Activated naive CD8-positive, alpha-beta T cell treated with anti-CD3 and anti-CD28 coated beads, Interleukin-2, amount 50 U/mL, for 16 hours (primary cell): ENCODE data around the gene SMG9.

Experiments used
- DNase-seq: peaks from one replicate; pipeline ENCODE4 v3.0.0-alpha.2; 2020; ENCODE audit warnings: low read depth, low spot score

The SMG9 gene

GRCh38 chr19:43754503-43755255 is at the start of gene SMG9:
SMG9 (minus strand) TSS chr19:43754962; CDS start chr19:43750741, 4,221 bp downstream.
- peak; percentile 94 for DNase-seq

DNA sequence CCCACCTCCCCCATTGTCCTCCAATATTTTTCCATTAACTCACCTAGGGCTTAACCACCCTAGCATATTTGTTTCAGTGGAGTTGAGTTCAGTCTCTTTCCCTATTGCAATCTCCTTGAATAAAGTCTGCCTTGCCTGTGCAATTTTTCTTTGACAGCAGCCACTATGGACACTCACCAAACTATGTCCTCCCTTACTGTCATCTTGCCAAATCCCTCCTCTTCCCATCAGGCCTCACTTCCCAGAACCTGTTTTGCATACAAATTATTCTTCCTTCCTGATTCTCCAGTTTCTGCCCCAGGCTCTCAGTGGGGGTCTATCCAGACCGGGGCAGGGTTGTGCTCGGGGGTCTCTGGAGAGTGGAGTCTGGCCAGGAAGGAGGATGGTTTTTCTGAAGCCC is 49.7 kb upstream of the SMG9 start:
- DNase-seq, result no peak

DNA sequence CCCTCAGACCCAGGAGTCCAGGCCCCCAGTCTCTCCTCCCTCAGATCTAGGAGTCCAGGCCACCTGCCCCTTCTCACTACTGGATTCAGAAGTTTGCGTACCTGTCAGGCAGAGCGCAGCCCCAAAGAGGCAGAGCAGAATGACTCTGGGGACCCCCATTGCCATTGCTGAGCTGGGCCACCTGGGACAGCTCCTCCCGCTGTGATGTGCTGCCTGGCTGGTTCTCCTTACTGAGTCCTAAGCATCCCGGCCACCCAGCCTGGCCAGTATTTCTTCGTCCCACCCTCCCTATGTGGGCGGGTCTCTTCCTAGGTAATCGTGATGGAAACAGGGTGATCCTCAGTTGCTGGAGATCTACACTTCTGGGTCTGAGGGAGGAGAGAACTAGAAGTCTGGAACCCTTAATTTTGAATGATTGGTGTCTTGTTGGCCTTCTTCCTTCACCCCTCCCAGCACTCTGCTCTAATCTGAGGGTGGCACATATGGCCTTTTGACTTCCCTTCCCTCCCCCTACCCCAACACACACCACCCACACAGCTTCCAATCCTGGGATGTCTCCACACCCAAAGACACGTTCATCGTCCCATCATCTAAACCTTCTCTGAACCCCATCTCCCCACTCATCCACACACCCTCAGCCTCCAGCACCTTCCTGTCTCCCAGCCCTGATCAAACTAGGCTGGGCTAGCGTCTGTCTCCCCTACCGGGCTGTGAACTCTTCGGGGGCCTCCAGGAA is 47.6 kb upstream of the SMG9 start, which contains the start of gene LYPD5:
Gene LYPD5 (minus strand): TSS at position 232 of the 736 bp plus-strand sequence. CDS start 67 bp downstream, at position 165.
- no peak for DNase-seq

DNA sequence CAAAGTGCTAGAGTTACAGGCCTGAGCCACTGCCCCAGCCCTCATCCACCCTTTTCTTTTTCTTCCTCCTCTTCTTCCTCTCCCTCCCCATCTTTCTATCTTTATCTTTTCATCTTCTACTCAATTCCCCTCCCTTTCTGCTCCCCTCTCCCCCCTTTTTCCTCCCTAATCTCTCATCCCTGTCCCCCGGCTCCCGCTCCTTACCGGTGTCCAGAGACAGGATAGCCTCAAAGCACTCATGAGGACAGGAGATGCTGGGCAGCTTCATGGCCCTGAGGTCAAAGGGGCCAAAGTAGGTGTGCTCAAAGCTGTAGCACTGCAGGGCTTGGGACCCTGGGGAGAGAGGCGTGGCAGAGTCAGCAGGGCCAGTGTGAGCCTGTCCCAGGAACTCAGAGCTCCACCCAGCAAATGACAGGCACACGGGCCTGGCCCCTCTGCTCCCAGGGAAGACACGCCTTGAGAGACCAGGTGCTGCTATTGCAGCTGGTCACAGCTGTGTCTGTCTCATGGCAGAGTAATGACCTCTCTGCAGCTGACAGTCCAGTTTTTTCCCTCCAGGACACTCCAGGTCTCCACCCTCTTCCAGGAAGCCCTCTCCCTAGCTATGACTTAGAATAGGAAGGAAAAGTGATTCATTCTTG is 44.9 kb upstream of the SMG9 start:
- DNase-seq, result no peak

DNA sequence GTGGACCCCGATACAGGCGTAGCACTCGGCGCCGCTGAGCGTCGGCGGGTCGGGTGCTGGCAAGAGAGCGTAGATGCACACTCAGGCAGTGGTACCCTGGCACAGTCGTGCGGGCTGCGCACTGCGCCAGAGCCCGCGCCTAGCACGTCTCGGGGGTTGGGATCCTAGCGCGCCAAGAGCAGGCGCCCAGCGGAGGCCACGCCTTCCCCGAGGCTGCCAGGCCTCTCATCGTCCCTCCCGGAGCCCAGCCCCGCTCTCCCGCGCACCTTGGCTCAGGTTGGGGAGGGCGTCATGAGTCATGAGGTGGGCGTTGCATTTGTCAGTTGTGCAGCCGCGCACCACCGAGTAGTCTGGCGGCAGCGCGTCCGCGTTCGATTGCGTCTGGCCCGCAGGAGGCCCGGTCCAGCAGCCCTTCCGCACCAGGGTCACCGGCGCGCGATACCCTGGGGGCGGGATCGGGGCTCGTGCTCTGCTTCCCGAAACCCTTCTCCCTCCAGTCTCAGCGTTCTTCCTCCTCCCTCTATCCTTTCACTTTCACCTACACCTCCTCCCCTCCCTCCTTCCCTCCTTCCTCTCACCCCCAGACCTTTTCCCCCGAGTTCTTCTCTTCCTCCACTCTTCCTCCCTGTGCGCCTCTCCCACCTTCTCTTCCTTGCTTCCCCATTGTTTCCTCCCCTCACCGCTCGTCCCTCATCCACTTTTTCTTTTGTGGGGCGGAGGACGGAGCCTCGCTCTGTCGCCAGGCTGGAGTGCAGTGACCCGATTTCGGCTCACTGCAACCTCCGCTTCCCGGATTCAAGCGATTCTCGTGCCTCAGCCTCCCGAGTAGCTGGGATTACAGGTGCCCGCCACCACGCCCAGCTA is 44.0 kb upstream of the SMG9 start:
- peak; percentile 47 for DNase-seq

DNA sequence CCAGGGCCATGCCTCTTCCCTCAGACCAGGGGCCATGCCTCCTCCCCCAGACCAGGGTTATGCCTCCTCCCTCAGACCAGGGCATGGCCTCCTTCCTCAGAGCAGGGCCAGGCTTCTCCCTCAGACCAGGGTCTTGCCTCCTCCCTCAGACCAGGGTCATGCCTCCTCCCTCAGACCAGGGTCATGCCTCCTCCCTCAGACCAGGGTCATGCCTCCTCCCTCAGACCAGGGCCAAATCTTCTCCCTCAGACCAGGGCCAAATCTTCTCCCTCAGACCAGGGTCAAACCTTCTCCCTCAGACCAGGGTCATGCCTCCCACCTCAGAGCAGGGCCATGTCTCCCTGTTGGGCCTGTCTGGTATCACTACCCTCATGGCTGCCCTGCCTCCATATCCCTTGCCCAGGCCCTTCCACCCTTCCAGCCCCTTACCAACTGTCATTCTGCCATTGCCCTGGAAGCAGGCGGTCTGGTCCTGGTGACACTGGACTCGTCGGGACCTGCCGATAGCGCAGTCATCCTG is 43.3 kb upstream of the SMG9 start:
- DNase-seq, result no peak

DNA sequence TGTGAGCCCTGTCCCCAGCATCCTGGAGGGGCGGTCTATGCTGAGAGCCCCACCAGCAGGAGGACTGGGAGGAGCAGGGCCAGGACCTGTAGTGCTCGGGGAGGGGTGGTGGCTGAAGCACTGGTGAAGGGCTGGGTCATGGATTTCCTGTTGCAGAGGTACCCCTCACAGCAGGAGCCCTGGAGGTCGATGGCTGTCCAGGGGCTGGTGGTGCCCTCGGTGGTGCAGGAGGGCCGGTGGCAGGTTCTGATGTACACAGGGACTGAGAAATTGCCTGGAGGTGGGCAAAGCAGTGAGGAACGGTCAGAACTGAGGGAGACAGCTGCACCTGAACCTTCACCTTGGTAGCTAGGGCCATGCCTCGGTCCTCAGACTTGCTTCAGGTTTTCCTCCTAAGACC is 42.8 kb upstream of the SMG9 start:
- no peak for DNase-seq

DNA sequence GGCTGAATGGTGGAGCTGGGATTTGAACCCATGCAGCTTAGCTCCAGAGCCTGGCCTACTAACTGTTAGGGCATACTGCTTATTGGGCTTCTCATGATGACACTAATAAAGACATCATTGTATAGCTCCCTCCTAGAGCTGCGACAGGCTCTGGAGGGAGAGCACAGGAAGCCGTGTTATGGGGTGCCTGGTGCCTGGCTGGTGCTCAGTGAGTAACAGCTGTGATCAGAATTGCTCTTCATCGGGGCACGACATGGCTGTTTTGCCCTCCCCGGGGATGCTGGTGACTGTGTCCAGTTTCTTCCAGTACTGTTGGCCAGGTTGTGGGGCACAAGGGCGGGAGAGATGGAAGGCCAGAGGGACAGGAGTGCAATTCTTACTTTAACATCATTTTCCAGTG is 42.4 kb upstream of the SMG9 start:
- no peak for DNase-seq

GRCh38 chr19:43790587-43790986 is 35.8 kb upstream of the SMG9 start:
- no peak for DNase-seq

DNA sequence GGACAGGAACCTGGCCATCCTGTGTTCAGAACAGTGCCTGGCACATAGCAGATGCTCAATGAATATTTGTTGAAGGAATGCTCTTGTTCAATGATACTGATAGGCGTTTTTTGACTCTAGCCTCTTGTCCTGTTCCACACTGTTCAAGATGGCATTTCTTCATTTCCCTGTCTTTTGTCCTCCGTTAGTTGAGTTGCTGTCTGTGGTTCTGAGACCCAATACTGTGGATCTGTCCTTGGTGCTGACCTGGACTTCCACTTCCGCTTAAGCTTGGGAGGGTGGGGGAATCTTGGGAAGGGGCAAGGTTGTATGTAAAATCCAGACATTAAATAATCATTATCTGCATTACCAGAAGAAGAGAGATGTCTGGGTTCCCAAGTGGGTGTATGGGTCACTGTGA is 34.3 kb upstream of the SMG9 start:
- DNase-seq, result no peak

DNA sequence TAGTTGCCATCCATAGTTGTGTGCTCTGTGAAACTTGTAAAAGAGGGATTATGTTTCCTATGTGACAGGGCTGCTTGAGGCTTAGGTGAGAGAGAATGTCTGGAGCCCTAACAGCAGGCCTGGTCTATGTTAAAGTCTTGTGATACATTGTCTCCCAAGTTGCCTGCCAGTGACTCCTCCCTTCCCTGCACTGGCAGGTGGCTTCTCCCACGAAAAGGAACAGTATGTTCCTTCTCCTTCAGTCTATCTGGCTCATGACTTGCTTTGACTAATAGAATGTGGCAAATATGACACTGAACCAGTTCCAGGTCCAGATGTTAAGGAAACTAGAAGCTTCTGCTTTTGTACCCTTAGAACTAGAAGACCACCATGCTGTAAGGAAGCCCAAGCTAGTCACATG is 31.9 kb upstream of the SMG9 start:
- no peak for DNase-seq

- DNase-seq, result no peak
Observed at GRCh38 chr19:43784981-43785808, 30.4 kb upstream of the SMG9 start.

DNA sequence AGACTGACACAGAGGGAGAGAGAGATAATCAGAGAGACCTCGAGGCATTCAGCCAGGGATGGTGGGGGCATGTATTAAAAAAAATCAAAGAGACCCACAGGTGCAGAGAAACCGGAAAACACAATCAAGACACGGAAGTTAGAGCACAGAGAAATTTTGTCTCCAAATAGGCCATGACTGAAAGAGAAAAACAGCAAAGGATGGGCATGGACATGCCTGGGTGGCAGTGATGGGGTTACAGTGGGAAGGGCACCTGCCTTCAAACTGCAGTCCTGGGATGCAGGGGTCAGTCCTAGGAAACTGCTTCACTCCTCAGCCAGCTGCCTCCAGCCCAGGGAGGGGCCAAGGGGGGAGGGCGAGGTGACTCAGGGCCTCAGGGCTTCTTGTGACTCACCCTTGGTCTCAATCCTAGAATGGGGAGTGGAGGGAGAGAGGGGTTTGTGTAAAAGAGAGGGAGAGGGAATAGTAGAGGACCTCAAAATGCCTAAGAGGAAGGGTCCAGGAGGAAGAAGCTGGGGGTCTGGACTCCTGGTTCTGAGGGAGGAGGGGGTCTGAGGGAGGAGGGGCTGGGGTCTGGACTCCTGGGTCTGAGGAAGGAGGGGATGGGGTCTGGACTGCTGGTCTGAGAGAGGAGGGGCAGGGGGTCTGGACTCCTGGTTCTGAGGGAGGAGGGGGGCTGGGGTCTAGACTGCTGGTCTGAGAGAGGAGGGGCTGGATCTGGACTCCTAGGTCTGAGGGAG is 29.6 kb upstream of the SMG9 start:
- peak; percentile 30 for DNase-seq

DNA sequence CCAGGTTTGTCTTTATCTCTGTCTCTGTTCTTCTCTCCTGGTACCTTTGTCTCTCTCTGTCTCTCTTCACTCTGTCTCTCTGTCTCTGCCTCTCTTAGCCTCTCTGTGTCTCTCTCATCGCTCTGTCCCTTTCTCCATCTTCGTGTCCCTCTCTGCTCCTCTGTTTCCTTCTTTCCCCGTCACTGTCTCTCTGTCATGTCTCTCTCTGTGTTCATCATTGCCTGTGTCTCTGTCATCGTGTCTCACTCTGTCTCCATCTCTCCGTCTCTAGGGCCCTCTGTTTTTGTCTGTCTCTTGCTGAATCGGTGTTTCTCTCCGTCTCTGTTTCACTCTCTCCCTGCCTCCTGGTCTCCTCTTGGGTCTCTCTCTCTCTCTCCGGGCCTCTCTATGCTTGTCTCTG is 28.9 kb upstream of the SMG9 start:
- DNase-seq, result no peak

GRCh38 chr19:43782689-43783231 is 28.0 kb upstream of the SMG9 start:
- no peak for DNase-seq

- DNase-seq, result no peak
Observed at GRCh38 chr19:43782311-43782660, 27.5 kb upstream of the SMG9 start.

DNA sequence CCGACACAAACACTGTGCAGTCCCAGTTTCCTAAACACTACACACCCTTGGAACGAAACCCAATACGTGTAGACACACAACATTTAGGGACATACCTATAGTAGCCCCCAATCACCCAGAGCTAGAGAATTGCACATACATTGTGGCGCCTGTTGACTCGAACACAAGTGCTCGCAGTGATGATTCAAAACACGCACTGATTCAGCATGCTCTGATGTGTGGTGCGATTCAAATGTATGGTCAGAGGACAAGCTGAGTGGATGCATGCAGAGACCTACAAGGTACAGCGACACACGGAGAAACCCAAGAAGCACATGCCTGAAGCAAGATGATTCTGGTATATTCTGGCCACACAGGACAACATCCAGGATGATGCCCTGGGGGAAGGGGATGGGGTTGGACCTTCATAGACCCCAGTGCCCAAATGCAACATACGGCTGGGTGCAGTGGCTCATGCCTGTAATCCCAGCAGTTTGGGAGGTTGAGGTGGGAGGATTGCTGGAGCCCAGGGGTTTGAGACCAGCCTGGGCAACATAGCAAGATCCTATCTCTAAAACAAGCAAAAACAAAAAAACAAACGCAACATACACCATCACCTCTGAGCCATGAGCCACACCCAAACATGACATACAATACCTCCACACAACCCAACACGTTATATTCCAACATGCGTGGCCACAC is 27.0 kb upstream of the SMG9 start:
- DNase-seq, result no peak

DNA sequence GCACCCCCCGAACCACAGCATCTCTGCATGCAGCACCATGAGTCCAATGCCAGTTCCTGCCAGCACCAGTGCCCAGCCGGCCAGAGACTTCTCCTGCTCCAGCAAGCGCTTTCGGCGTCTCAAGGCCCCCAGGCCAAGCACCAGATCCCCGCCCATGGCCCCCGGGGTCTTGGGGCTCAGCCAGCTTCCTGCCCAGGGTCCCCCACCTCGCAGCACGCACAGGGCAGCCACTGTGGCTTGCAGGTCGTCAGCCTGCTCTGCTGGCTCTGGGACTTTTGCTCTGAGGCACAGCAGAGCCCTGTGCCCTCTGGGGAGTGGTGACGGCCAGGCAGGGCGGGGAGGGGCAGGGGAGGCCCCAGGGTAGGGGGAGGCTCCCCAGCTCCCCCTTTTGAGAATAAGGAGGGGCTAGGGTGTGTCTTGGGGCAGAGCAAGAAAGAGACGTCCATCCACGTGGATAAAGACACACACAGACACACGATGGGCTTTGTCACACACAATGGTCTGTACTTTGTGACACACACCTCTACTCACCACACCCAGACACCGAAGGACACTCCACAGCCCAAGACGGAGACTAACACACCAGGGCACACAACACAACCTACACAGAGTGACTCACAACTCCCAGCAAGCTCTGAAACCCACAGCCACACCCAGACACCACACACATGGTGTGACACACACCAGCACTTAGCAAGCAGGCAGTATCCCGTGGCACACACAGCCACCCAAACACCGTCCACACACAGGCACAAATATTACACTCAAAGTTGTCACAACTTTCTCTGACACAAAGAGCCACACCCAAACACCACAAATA is 26.2 kb upstream of the SMG9 start, which contains the start of gene KCNN4:
Gene KCNN4 (minus strand): TSS at position 268 of the 820 bp plus-strand sequence. CDS start 112 bp downstream, at position 156.
- DNase-seq, result peak; percentile 32
